Natural killer cell (primary cell): ENCODE measurements around the gene FBXW4. TPM values are rescaled to one million over a fixed set of nuclear protein-coding genes. Genes with fewer than 3 reads are reported as not detected.

Experiments used
- ATAC-seq, 3 donors: fragments of 150-1000 bp in 2 of 3; fragments of 200-7000 bp in 1 of 3; cut with Tn5 transposase; 1 replicate in 1 of 3; 2 replicates in 2 of 3; pipeline ENCODE4 v1.10.0; 2021; ENCODE audit warnings: mild to moderate bottlenecking in 2 of 3, moderate library complexity in 2 of 3
- DNase-seq, 2 donors: peaks; one replicate each; pipeline versions ENCODE4 v3.0.0 to v3.0.0-alpha.2; 2013 to 2021; ENCODE audit warnings: mixed read lengths in 1 of 2
- H3K27ac ChIP-seq: one replicate; pipeline ENCODE4 v1.5.1; 2013; ENCODE audit warnings: mild to moderate bottlenecking, low read length
- H3K27me3 ChIP-seq: one replicate; pipeline ENCODE4 v1.6.1; 2013; ENCODE audit warnings: low read length; ENCODE audit not compliant: control insufficient read depth, insufficient read depth
- H3K36me3 ChIP-seq: one replicate; pipeline ENCODE4 v1.6.1; 2013; ENCODE audit warnings: low read length; ENCODE audit not compliant: control insufficient read depth, insufficient read depth
- H3K4me1 ChIP-seq: one replicate; pipeline ENCODE4 v1.6.1; 2013; ENCODE audit warnings: low read length; ENCODE audit not compliant: control insufficient read depth, insufficient read depth
- H3K4me3 ChIP-seq: one replicate; pipeline ENCODE4 v1.5.1; 2013; ENCODE audit warnings: low read length
- H3K9me3 ChIP-seq: one replicate; pipeline ENCODE4 v1.6.1; 2013; ENCODE audit warnings: low read length; ENCODE audit not compliant: control insufficient read depth, insufficient read depth
- H3K27ac Mint-ChIP-seq, 2 donors: one replicate each; pipeline ENCODE4 v1.8.0; 2022; ENCODE audit warnings: mild to moderate bottlenecking in 2 of 2, mixed read lengths in 2 of 2, moderate library complexity in 1 of 2
- H3K27me3 Mint-ChIP-seq, 2 donors: one replicate each; pipeline ENCODE4 v1.8.0; 2022; ENCODE audit warnings: low read depth in 2 of 2, mixed read lengths in 2 of 2
- H3K36me3 Mint-ChIP-seq: one replicate; pipeline ENCODE4 v1.8.0; 2022; ENCODE audit warnings: mixed read lengths
- H3K4me1 Mint-ChIP-seq, 2 donors: one replicate each; pipeline ENCODE4 v1.8.0; 2022; ENCODE audit warnings: mixed read lengths in 2 of 2
- H3K4me3 Mint-ChIP-seq: one replicate; pipeline ENCODE4 v1.8.0; 2022; ENCODE audit warnings: mild to moderate bottlenecking, moderate library complexity, mixed read lengths
- H3K9me3 Mint-ChIP-seq, 2 donors: one replicate each; pipeline ENCODE4 v1.8.0; 2022; ENCODE audit warnings: mixed read lengths in 2 of 2
- CTCF ChIP-seq: fragments of 200-600 bp; IDR thresholded peaks from one replicate; pipeline ENCODE4 v1.8.0; 2022; ENCODE audit warnings: antibody characterized with exemption
- WGBS: methylation state at CpG from one replicate; pipeline ENCODE4 v1.1.7; 2013; ENCODE audit warnings: missing lambda C conversion rate; ENCODE audit not compliant: insufficient coverage; 5-methylcytosine and 5-hydroxymethylcytosine counted together
- intact Hi-C: fragments of 100-400 bp; cut with micrococcal nuclease; formaldehyde crosslinking; loops from one replicate; pipeline ENCODE4 v1.14.2; 2022
- total RNA-seq, 4 donors: library from RNA; stranded (reverse); fragments of 120-200 nt in 1 of 4; gene quantifications; one replicate each; pipeline versions ENCODE4 v1.2.3 to v1.2.4, GENCODE V29; 2013 to 2022

The FBXW4 gene
- total RNA-seq, 3 donors from 2014 or later (not counting 1 experiment from before 2014, with no cell fraction given): 85.9 to 106 (median 91.9) TPM

DNA sequence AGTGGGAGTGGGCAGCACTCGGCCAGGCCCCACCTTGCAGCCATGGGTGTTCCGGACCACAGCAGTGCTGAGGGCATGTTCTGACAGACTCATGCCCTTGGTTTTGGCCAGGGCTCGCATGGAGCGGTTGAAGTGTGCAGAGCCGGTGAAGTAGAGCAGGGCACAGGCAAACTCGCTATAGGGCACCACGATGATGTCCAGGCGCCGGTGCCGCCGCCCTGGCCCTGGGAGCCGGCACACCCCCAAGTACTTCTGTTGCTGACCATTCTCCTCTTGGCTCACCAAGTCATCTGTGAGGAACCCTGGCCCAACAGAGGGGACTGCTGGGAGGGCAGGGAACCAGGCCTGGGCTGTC is 115.5 kb downstream of the FBXW4 start:
- TF ChIP-seq CTCF: no peak
- Histone ChIP-seq H3K9me3 (no peaks in the 10 kb centered on the region), H3K27me3 (no peaks in the 10 kb centered on the region), H3K4me3 (no peak overlapping the region), H3K36me3 (peaks cover 29% of the 10 kb centered on the region), H3K4me1 (no peaks in the 10 kb centered on the region), H3K27ac (no peak overlapping the region)
- no peaks in the 10 kb centered on the region for H3K9me3 Mint-ChIP-seq
- H3K27ac Mint-ChIP-seq: no peak overlapping the region
- 97% methylated on average over 12 of the region's 12 CpGs for WGBS
- DNase-seq: no peak
- peaks cover 0 to 9% of the 10 kb centered on the region in 2 donors for H3K4me1 Mint-ChIP-seq
- H3K4me3 Mint-ChIP-seq: no peak overlapping the region
- no peaks in the 10 kb centered on the region for H3K27me3 Mint-ChIP-seq
- no peaks in the 10 kb centered on the region for H3K36me3 Mint-ChIP-seq
- ATAC-seq: no peak
- intact Hi-C loops: no loop called here

DNA sequence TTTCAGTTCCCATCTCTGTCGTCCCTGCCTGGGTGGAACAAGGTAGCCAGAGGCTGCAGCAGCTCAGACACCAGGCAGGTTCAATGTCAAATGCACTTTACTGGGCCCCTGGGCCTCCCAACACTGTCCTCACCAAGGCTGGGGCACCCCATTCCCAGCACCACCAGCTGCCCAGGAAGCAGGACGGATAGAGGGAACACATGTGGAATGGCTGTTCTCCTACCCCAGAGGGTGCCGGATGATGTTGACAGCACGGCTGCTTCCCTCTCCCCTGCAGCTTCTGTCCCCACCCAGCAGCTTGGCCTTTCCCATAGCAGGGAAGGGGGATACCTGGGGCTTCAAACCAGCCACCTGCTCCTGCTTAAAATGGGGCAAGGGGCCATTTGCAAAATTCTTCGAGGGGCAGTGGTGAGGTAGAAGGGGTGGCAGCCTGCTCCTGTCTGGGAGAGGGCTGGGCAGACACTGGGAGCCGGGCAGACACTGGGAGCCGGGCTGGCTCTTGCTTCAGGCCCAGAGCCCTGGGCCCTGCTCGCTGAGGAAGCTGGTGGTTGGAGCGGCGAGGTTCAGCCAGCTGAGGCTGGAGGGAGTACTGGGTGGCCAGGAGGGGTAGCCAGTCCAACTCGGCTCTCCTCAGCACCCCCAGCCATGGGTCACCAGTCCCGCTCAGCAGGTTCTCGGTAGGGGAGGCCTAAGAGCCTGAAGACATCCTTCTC is 116.0 kb downstream of the FBXW4 start:
- Mint-ChIP-seq H3K27ac (no peak overlapping the region), H3K9me3 (no peaks in the 10 kb centered on the region), H3K36me3 (no peaks in the 10 kb centered on the region), H3K4me1 (peaks cover 0 to 9% of the 10 kb centered on the region in 2 donors), H3K27me3 (no peaks in the 10 kb centered on the region), H3K4me3 (no peak overlapping the region)
- H3K4me1 ChIP-seq: no peaks in the 10 kb centered on the region
- H3K27ac ChIP-seq: no peak overlapping the region
- ATAC-seq (no peak), DNase-seq (no peak)
- H3K4me3 ChIP-seq: no peak overlapping the region
- 94% methylated on average over 13 of the region's 13 CpGs for WGBS
- H3K9me3 ChIP-seq: no peaks in the 10 kb centered on the region
- intact Hi-C loops: no loop called here
- H3K36me3 ChIP-seq: peaks cover 28% of the 10 kb centered on the region
- H3K27me3 ChIP-seq: no peaks in the 10 kb centered on the region
- TF ChIP-seq CTCF: no peak

DNA sequence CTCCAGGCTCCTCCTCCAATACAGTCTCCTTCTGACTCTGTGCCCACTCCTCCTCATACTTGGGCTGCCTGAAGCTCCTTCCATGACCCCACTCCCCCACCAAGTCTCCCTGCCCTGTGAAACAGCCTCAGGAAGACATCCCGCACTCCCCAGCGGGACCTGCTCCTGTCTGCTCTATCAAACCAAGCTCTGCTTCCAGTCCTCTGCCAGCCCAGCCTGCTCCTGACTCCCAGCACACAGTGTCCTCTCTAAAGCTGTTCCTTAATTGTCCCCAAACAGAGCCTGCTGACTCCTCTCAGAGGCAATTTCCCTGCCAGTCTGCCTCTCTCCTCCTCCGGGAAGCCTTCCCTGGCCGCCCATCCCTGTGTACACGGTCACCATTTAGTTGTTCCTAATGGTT is 116.8 kb downstream of the FBXW4 start:
- intact Hi-C loops: no loop called here
- Mint-ChIP-seq H3K27me3 (no peaks in the 10 kb centered on the region), H3K4me3 (no peak overlapping the region), H3K36me3 (no peaks in the 10 kb centered on the region), H3K4me1 (peaks cover 0 to 4% of the 10 kb centered on the region in 2 donors), H3K27ac (no peak overlapping the region), H3K9me3 (no peaks in the 10 kb centered on the region)
- WGBS: 88% methylated on average over 5 of the region's 5 CpGs
- Histone ChIP-seq H3K4me3 (no peak overlapping the region), H3K27ac (no peak overlapping the region), H3K4me1 (no peaks in the 10 kb centered on the region), H3K9me3 (no peaks in the 10 kb centered on the region), H3K36me3 (peaks cover 23% of the 10 kb centered on the region), H3K27me3 (no peaks in the 10 kb centered on the region)
- DNase-seq (no peak), ATAC-seq (no peak)
- no peak for TF ChIP-seq CTCF
